UCSD-AML1 (cell line): ENCODE measurements around the gene BPIFB1.

Source experiments
- DNase-seq: peaks from one replicate; lab custom pipeline; 2025; ENCODE audit not compliant: unreplicated experiment; lab: John Stamatoyannopoulos, UW

BPIFB1 gene

DNA sequence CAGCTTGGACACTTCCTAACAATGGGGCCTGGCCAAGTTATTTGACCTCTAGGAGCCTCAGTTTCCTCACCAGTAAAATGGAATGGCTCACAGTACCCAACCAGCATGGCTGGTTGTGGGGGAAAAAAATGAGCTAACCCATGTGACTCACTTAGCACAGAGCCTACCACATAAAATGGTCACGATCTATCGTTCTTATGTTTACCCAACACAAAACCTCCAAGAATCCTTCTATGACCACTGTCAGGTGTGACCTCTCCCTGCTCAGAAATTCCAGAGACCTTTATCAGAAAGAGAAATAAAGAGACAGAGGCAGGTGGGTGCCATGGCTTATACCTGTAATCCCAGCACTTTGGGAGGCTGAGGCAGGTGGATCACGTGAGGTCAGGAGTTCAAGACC is 39.4 kb downstream of the BPIFB1 start:
- DNase-seq, result no peak

DNA sequence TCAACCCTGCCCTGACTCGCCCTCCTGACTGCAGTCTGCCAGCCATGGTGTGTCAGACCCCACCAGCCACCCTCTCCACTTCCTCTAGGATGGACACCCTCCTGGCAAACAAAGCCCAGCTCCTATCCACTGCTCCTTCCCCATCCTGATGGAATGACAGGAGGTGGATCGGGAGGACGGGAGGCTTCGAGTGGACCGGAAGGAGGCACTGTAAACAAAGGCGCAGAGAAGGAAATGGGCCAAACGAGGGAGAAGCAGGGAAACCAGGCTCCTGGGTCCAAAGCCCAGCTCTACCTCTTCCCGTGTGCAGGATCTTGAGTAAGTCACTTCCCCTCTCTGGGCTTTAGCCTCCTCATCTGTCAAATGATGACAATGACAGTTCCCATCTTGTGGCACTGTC is 40.2 kb downstream of the BPIFB1 start:
- no peak for DNase-seq

GRCh38 chr20:33325350-33325749 is 42.3 kb downstream of the BPIFB1 start:
- DNase-seq, result no peak

GRCh38 chr20:33328157-33329137 is 45.4 kb downstream of the BPIFB1 start:
- DNase-seq, result no peak

- no peak for DNase-seq
These were observed 50.0 kb downstream of the BPIFB1 start for GRCh38 chr20:33332905-33333456.

DNA sequence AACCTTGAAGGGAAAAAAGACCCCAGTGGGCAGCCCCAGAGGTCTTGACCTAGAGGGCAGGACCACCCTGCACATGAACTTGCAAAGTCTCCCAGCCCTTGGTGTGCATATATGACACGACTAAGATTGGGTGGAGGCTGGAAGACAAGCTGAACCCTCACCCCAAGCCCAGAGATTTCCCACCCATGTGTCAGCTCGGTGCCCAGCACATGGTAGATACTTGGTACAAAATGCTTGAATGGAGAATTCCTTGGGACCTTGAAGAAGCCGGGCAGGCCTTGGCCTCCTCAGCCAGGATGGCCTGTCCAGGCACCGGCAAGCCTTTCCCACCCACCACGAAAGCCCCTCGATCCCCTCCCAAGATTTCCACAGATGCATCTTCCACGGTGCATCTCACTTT is 50.6 kb downstream of the BPIFB1 start:
- DNase-seq, result no peak

DNA sequence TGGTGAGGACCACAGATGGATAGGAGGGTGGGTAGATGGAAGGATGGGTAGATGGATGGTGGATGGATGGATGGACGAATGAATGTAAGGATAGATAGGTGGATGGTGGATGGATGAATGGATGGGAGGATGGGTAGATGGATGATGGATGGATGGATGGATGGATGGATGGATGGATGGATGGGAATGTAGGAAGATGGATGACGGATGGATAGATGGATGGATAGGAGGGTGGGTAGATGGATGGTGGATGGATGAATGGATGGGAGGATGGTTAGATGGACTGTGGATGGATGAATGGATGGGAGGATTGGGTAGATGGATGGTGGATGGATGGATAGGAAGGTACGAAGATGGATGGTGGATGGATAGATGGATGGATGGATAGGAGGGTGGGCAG is 51.1 kb downstream of the BPIFB1 start:
- DNase-seq, result no peak

DNA sequence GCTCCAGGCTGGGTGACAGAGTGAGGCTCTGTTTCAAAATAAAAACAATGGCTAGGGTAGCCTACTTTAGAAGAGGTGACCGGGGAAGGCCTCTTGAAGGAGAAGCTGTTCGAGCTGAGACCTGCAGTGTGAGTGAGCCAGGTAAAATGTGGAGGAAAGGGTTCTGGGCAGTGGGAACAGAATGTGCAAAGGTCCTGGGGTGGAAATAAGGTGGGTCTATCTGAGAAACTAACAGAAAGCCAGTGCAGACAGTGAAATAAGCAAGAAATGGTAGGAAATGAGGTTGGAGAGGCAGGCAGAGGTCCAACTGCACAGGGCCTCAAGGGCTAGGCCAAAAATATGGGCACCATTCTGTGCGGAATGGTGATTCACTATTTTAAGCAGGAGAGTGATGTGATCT is 53.4 kb downstream of the BPIFB1 start:
- no peak for DNase-seq

- DNase-seq, result no peak
These were observed 54.1 kb downstream of the BPIFB1 start for GRCh38 chr20:33337119-33337518.

- DNase-seq, result no peak
These were observed 54.6 kb downstream of the BPIFB1 start for GRCh38 chr20:33337531-33338165.

DNA sequence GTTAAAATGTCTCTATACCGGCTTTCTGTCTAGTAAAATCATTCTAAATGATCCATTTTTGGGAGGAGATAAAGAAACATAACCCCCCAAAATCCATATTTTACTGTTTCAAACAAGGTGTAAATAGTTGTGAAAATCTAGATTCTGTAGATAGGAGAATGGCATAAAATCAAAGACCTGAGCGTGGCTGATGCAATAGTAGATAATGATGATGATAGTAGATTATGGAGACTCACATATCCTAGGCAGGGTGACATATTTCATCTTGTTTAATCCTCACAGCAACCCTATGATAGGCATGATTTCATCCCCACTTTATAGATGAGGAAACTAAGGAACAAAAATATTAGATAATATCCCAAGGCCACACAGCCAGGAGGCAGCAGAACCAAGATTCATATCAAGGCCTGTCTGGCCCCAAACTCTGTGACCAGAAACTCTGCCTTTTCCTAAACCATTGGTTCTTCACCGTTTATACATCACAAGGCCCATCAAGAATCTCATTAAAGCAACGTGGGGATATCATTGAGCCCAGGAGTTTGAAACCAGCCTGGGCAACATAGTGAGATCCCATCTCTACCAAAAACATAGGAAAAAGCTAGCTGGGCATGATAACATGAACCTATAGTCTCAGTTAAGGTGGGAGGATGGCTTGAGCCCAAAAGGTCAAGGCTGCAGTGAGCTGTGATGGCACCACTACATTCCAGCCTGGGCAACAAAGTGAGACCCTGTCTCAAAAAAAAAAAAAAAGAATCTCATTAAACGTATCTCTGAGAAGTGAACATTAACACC is 55.6 kb downstream of the BPIFB1 start:
- no peak for DNase-seq

- DNase-seq, result no peak
These were observed 56.6 kb downstream of the BPIFB1 start for GRCh38 chr20:33339515-33340058.

DNA sequence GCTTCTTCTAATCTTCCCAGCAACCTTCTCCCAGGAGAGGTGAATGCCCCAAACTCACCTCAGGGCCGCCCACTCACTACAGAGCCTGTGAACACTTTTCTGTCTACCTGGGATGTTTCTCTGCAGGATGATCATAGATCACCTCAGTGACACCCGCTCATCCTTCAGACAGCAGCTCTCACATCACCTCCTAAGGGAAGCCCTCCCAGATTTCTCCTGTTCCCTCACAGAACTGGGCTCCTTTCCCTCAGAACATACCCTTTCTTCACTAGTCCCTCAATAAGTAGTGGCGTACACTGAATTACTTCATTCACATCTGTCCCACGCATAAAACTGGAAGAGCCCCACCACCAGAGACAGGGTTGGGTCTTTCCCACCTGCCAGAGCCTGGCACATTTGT is 60.5 kb downstream of the BPIFB1 start:
- no peak for DNase-seq

GRCh38 chr20:33345342-33345741 is 62.3 kb downstream of the BPIFB1 start:
- DNase-seq, result no peak

- DNase-seq, result no peak
These were observed 65.3 kb downstream of the BPIFB1 start for GRCh38 chr20:33348136-33348937.

DNA sequence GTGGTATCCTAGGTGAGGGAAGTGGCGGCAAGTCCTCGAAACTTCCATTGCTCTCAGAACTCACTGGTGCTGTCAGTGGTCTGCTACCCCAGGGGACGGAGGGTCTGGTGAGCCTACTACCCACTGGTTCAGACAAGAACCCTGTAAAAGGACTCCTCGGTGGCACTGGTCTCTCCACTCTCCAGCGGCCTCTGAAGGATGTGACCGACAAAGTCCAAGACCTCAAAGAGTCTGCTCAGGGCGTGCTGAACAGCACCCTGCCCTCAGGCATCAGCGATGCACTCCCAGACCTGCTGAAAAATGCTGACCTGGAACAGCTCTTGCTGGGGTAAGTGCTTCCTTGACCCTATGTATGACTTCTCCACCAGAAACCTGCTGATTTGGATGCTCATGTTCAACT is 66.5 kb downstream of the BPIFB1 start:
- DNase-seq, result no peak

GRCh38 chr20:33351696-33352095 is 68.7 kb downstream of the BPIFB1 start:
- DNase-seq, result no peak

GRCh38 chr20:33352258-33353012 is 69.4 kb downstream of the BPIFB1 start:
- no peak for DNase-seq

DNA sequence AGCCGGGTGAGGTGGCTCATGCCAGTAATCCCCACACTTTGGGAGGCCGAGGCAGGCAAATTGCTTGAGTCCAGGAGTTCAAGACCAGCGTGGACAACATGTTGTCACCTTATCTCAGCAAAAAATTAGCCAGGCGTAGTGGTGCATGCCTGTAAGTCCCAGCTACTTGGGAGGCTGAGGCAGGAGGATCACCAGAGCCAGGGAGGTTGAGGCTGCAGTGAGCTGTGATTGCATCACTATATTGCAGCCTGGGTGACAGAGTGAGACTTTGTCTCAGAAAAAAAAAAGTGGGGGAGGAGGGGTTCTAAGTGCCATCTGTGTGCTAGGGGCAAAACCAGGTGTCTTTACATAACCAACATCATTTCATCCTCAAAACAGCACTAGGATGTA is 70.0 kb downstream of the BPIFB1 start:
- DNase-seq, result no peak
